PC-9 (cell line): ENCODE results near the gene MVP. TPM values are rescaled to one million over a fixed set of nuclear protein-coding genes. Genes with fewer than 3 reads are reported as not detected.

ENCODE experiments used
- BruUV-seq: library from RNA; stranded (reverse); fragments of 400-500 nt; replicated peaks from 2 replicates; lab custom pipeline; 2021; lab: Mats Ljungman, UMichigan
- CTCF ChIA-PET: fragments of 300-600 bp; sonication (Branson Sonifier 250); formaldehyde crosslinking; loops from one replicate; lab custom pipeline; 2022; ENCODE audit warnings: antibody characterized with exemption; lab: Charles Lee
- POLR2A ChIA-PET: fragments of 300-600 bp; sonication (Branson Sonifier 250); formaldehyde crosslinking; loops from one replicate; lab custom pipeline; 2022; ENCODE audit warnings: antibody characterized with exemption; ENCODE audit not compliant: unreplicated experiment; lab: Charles Lee
- DNase-seq, 2 experiments: peaks; one replicate each; pipeline versions ENCODE4 v3.0.0 to v3.0.0-alpha.2; 2015 to 2022; ENCODE audit warnings: mixed read lengths in 1 of 2
- H2AFZ ChIP-seq: fragments of 200-600 bp; sonication (generic); 2 replicates; pipeline ENCODE4 v1.8.1; 2017; ENCODE audit warnings: antibody characterized with exemption
- H3F3A ChIP-seq: fragments of 200-600 bp; sonication (generic); 2 replicates; pipeline ENCODE4 v1.8.1; 2017; ENCODE audit warnings: antibody characterized with exemption, mild to moderate bottlenecking, low read depth; ENCODE audit not compliant: insufficient read depth
- H3K27ac ChIP-seq: fragments of 200-600 bp; sonication (generic); 2 replicates; pipeline ENCODE4 v1.6.1; 2016; ENCODE audit warnings: mixed run types
- H3K27me3 ChIP-seq: fragments of 200-600 bp; sonication (generic); 2 replicates; pipeline ENCODE4 v1.6.1; 2016; ENCODE audit warnings: low read depth, mixed run types; ENCODE audit not compliant: insufficient read depth
- H3K36me3 ChIP-seq: fragments of 200-600 bp; sonication (generic); 2 replicates; pipeline ENCODE4 v1.6.1; 2016; ENCODE audit warnings: low read depth, mixed run types
- H3K4me1 ChIP-seq: fragments of 200-600 bp; sonication (generic); replicated peaks from 2 replicates; pipeline ENCODE4 v1.6.1; 2016; ENCODE audit warnings: mixed run types; ENCODE audit not compliant: insufficient read depth
- H3K4me2 ChIP-seq: fragments of 200-600 bp; sonication (generic); 2 replicates; pipeline ENCODE4 v1.6.1; 2017; ENCODE audit warnings: mixed run types
- H3K4me3 ChIP-seq: fragments of 200-600 bp; sonication (generic); 2 replicates; pipeline ENCODE4 v1.6.1; 2016; ENCODE audit warnings: mixed run types
- H3K79me2 ChIP-seq: fragments of 200-600 bp; sonication (generic); 2 replicates; pipeline ENCODE4 v1.6.1; 2017; ENCODE audit warnings: low read depth, mixed run types
- H3K9me2 ChIP-seq: fragments of 200-600 bp; sonication (generic); 2 replicates; pipeline ENCODE4 v1.8.1; 2017; ENCODE audit warnings: mild to moderate bottlenecking; ENCODE audit not compliant: insufficient read depth
- H3K9me3 ChIP-seq: fragments of 200-600 bp; sonication (generic); 2 replicates; pipeline ENCODE4 v1.8.1; 2016; ENCODE audit warnings: low read depth; ENCODE audit not compliant: insufficient read depth
- H4K20me1 ChIP-seq: fragments of 200-600 bp; sonication (generic); 2 replicates; pipeline ENCODE4 v1.8.1; 2017; ENCODE audit not compliant: insufficient read depth
- CTCF ChIP-seq: fragments of 200-600 bp; sonication (generic); conservative IDR thresholded peaks from 2 replicates; pipeline ENCODE4 v1.6.1; 2017; ENCODE audit warnings: mixed run types, antibody characterized with exemption, mild to moderate bottlenecking, moderate library complexity
- EZH2 ChIP-seq: fragments of 200-600 bp; sonication (generic); IDR thresholded peaks from 2 replicates; pipeline ENCODE4 v1.8.0; 2017; ENCODE audit warnings: antibody characterized with exemption, low read depth
- intact Hi-C: fragments of 100-400 bp; cut with micrococcal nuclease; formaldehyde crosslinking; loops from one replicate; pipeline ENCODE4 v1.10.0; 2022; ENCODE audit not compliant: unreplicated experiment
- total RNA-seq: library from RNA; stranded (reverse); gene quantifications from 2 replicates; pipeline ENCODE4 v1.2.3, GENCODE V29; 2021

The MVP gene
- total RNA-seq, 1 experiment from 2014 or later: 208 TPM

GRCh38 chr16:29812754-29813643 is 7.3 kb upstream of the MVP start:
- Histone ChIP-seq H3K9me3 (no peaks in the 10 kb centered on the region), H3K79me2 (peaks cover 29% of the 10 kb centered on the region), H3K4me1 (peaks cover 54% of the 10 kb centered on the region), H3K4me2 (peak overlapping the region; percentile 91), H3K27me3 (no peaks in the 10 kb centered on the region), H3K36me3 (0 out of 2 replicates have a peak, but pooled peaks cover 9% of the 10 kb centered on the region), H3K9me2 (no peaks in the 10 kb centered on the region), H4K20me1 (peaks cover 10% of the 10 kb centered on the region; the same call in 1 of the 2 replicates), H3K4me3 (no peak overlapping the region), H3K27ac (no peak overlapping the region), H2AFZ (no peak overlapping the region), H3F3A (peaks cover 58% of the 10 kb centered on the region)
- no peak for DNase-seq
- POLR2A ChIA-PET: interaction anchor here (0.6 kb wide), 1 partner anchor 11 kb away, joined by 4 read pairs; no protein-coding TSS in a partner anchor
- TF ChIP-seq CTCF: no peak
- TF ChIP-seq EZH2: no peak
- intact Hi-C loops: loop anchor here (10.0 kb wide), 1 partner anchor 218 kb away; no protein-coding TSS in a partner anchor
- CTCF ChIA-PET: no interaction called here
- BruUV-seq: no TSS peak

GRCh38 chr16:29813644-29814562 is 6.4 kb upstream of the MVP start:
- no TSS peak for BruUV-seq
- no peaks in the 10 kb centered on the region for H3K27me3 ChIP-seq
- H3K9me3 ChIP-seq: no peaks in the 10 kb centered on the region
- intact Hi-C loops: loop anchor here (10.0 kb wide), 1 partner anchor 219 kb away; no protein-coding TSS in a partner anchor
- no peak overlapping the region for H3K27ac ChIP-seq
- peaks cover 58% of the 10 kb centered on the region for H3F3A ChIP-seq
- CTCF ChIA-PET: interaction anchor here (0.6 kb wide), 1 partner anchor 38 kb away, joined by 9 read pairs; no protein-coding TSS in a partner anchor
- H4K20me1 ChIP-seq: 0 out of 2 replicates have a peak, but pooled peaks cover 3% of the 10 kb centered on the region
- H3K79me2 ChIP-seq: peaks cover 28% of the 10 kb centered on the region
- no peak for TF ChIP-seq EZH2
- no peak for TF ChIP-seq CTCF
- 0 out of 2 replicates have a peak, but pooled peaks cover 2% of the 10 kb centered on the region for H3K36me3 ChIP-seq
- no peak overlapping the region for H3K4me3 ChIP-seq
- no peak for DNase-seq
- no peaks in the 10 kb centered on the region for H3K9me2 ChIP-seq
- peaks cover 48% of the 10 kb centered on the region for H3K4me1 ChIP-seq
- POLR2A ChIA-PET: interaction anchor here (0.6 kb wide), 1 partner anchor 202 kb away, joined by 14 read pairs; no protein-coding TSS in a partner anchor
- H2AFZ ChIP-seq: no peak overlapping the region
- H3K4me2 ChIP-seq: no peak overlapping the region
